HG02571 (cell line): ENCODE results near the gene LARP1B.
"Not testable (repeated sequence)": the region's sequence is repeated elsewhere in the genome, so short reads cannot be mapped to it uniquely, and the experiment has no call there.

Experiments
- ATAC-seq: cut with Tn5 transposase; IDR thresholded peaks from one replicate; pipeline ENCODE4 v1.9.1; 2021; ENCODE audit warnings: mild to moderate bottlenecking, moderate library complexity; ENCODE audit not compliant: unreplicated experiment

The LARP1B gene

GRCh38 chr4:128134925-128135324 lies 73.8 kb downstream of the LARP1B start:
- no peak for ATAC-seq

- ATAC-seq: no peak
Observed at GRCh38 chr4:128135391-128135790, 74.3 kb downstream of the LARP1B start.

GRCh38 chr4:128141866-128142265 lies 80.8 kb downstream of the LARP1B start:
- ATAC-seq: no peak

GRCh38 chr4:128145727-128146126 lies 84.6 kb downstream of the LARP1B start:
- ATAC-seq: no peak

- ATAC-seq: no peak
Observed at GRCh38 chr4:128153800-128154199, 92.7 kb downstream of the LARP1B start.

GRCh38 chr4:128155231-128155855 lies 94.2 kb downstream of the LARP1B start:
- ATAC-seq: no peak

- ATAC-seq: no peak
Observed at GRCh38 chr4:128155874-128156456, 94.9 kb downstream of the LARP1B start.

GRCh38 chr4:128156472-128156871 lies 95.4 kb downstream of the LARP1B start:
- ATAC-seq: not testable (repeated sequence)

- ATAC-seq: no peak
Observed at GRCh38 chr4:128158894-128159293, 97.8 kb downstream of the LARP1B start.

- ATAC-seq: no peak
Observed at GRCh38 chr4:128159967-128160366, 98.9 kb downstream of the LARP1B start.

GRCh38 chr4:128161138-128161537 lies 100.0 kb downstream of the LARP1B start:
- ATAC-seq: no peak

- ATAC-seq: no peak
Observed at GRCh38 chr4:128162434-128162833, 101.3 kb downstream of the LARP1B start.

GRCh38 chr4:128163177-128164117 lies 102.3 kb downstream of the LARP1B start:
- ATAC-seq: no peak

- ATAC-seq: no peak
Observed at GRCh38 chr4:128166982-128167381, 105.9 kb downstream of the LARP1B start.

- ATAC-seq: no peak
Observed at GRCh38 chr4:128168701-128169100, 107.6 kb downstream of the LARP1B start.

GRCh38 chr4:128169245-128169644 lies 108.1 kb downstream of the LARP1B start:
- no peak for ATAC-seq

- ATAC-seq: no peak
Observed at GRCh38 chr4:128176643-128177042, 115.5 kb downstream of the LARP1B start.

- no peak for ATAC-seq
Observed at GRCh38 chr4:128177498-128177897, 116.4 kb downstream of the LARP1B start.

- no peak for ATAC-seq
Observed at GRCh38 chr4:128186623-128187022, 125.5 kb downstream of the LARP1B start.

- ATAC-seq: peak; percentile 98
Observed at GRCh38 chr4:128191115-128191781, 130.1 kb downstream of the LARP1B start.
